Hematopoietic multipotent progenitor cell treated with erythropoietin and hydrocortisone succinate and interleukin-3 and kit ligand, for 6 days (in vitro differentiated cells): Measurements from ENCODE around the gene HOXB6.

Source experiments
- DNase-seq: peaks from one replicate; pipeline ENCODE4 v3.0.0-alpha.2; 2015

Gene HOXB6

GRCh38 chr17:48609033-48609432 is 4.2 kb upstream of the HOXB6 start:
- DNase-seq = no peak

- DNase-seq = no peak
Measured at GRCh38 chr17:48608494-48608834, 3.7 kb upstream of the HOXB6 start.

- DNase-seq = no peak
Measured at GRCh38 chr17:48606892-48607614, 2.3 kb upstream of the HOXB6 start.

- DNase-seq = no peak
Measured at GRCh38 chr17:48605991-48606891, 1.5 kb upstream of the HOXB6 start.

GRCh38 chr17:48605409-48605919 is 678 bp upstream of the HOXB6 start:
- DNase-seq = no peak

- no peak for DNase-seq
Measured at GRCh38 chr17:48603959-48604769, 622 bp downstream of the HOXB6 start.

GRCh38 chr17:48601539-48602425 is 3.0 kb downstream of the HOXB6 start:
- no peak for DNase-seq

GRCh38 chr17:48601207-48601538 is 3.6 kb downstream of the HOXB6 start:
- DNase-seq = no peak

GRCh38 chr17:48600244-48601098 is 4.3 kb downstream of the HOXB6 start:
- no peak for DNase-seq

- no peak for DNase-seq
Measured at GRCh38 chr17:48599354-48599753, 5.4 kb downstream of the HOXB6 start.

GRCh38 chr17:48598736-48599135 is 6.0 kb downstream of the HOXB6 start:
- no peak for DNase-seq

- no peak for DNase-seq
Measured at GRCh38 chr17:48597778-48598631, 6.8 kb downstream of the HOXB6 start.

- no peak for DNase-seq
Measured at GRCh38 chr17:48597528-48597777, 7.3 kb downstream of the HOXB6 start.

GRCh38 chr17:48596735-48597527 is 7.9 kb downstream of the HOXB6 start:
- DNase-seq = no peak

GRCh38 chr17:48596000-48596734 is 8.6 kb downstream of the HOXB6 start:
- no peak for DNase-seq

GRCh38 chr17:48595278-48595999 is 9.3 kb downstream of the HOXB6 start:
- no peak for DNase-seq

- no peak for DNase-seq
Measured at GRCh38 chr17:48594538-48595277, 10.1 kb downstream of the HOXB6 start.
